GM12874 (cell line): ENCODE results near the gene MRPS16.

ENCODE experiments used
- TF ChIP-seq, protein P1 (sequence below): IDR thresholded peaks from 2 replicates; pipeline ENCODE4 v1.5.1; 2011; ENCODE audit warnings: low read depth, mild to moderate bottlenecking, control low read depth, low read length, moderate library complexity; ENCODE audit not compliant: insufficient read depth

MRPS16 gene

DNA sequence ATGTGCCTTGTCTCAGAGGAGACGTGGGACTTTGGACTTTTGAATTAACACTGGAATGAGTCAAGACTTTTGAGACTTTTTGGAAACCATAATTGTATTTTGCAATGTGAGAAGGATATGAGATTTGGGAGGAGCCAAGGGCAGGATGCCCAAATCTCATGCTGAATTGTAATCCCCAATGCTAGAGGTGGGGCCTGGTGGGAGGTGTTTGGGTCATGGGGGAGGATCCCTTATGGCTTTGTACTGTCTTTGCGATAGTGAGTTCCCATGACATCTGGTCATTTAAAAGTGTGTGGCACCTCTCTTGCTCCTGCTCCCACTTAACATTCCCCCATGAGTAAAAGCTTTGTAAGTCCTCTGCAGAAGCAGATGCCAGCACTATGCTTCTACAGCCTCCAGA, 44.6 kb downstream of the MRPS16 start:
- TF ChIP-seq, protein P1, sequence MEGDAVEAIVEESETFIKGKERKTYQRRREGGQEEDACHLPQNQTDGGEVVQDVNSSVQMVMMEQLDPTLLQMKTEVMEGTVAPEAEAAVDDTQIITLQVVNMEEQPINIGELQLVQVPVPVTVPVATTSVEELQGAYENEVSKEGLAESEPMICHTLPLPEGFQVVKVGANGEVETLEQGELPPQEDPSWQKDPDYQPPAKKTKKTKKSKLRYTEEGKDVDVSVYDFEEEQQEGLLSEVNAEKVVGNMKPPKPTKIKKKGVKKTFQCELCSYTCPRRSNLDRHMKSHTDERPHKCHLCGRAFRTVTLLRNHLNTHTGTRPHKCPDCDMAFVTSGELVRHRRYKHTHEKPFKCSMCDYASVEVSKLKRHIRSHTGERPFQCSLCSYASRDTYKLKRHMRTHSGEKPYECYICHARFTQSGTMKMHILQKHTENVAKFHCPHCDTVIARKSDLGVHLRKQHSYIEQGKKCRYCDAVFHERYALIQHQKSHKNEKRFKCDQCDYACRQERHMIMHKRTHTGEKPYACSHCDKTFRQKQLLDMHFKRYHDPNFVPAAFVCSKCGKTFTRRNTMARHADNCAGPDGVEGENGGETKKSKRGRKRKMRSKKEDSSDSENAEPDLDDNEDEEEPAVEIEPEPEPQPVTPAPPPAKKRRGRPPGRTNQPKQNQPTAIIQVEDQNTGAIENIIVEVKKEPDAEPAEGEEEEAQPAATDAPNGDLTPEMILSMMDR: no peak

DNA sequence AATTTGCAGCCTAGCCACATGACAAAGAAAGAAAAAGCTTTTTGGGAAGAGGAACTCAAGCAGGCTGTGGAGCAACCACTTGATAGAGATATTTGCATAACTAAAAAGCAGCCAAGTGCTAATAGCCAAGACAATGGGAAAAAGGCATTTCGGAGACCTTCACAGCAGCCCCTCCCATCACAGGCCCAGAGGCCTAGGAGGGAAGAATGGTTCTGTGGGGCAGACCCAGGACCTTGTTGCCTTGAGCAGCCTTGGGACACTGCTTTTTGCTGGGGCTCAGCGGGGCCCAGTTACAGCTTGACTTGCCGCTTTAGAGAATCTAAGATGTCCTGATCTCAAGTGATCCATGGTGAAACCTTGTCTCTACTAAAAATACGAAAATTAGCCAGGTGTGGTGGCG, 46.1 kb downstream of the MRPS16 start:
- TF ChIP-seq, protein P1: no peak

DNA sequence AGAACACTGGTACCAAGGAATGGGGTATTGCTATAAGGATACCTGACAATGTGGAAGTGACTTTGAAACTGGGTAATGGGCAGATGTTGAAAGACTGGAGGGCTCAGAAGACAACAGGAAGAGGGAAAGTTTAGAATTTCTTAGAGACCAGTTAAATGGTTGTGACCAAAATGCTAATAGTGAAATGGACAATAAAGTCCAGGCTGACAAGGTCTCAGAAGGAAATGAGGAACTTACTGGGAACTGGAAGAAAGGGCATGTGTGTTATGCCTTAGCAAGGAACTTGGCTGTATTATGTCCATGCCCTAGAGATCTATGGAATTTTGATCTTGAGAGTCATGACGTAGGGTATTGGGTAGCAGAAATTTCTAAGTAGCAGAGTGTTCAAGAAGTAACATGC, 46.6 kb downstream of the MRPS16 start:
- TF ChIP-seq, protein P1: no peak

DNA sequence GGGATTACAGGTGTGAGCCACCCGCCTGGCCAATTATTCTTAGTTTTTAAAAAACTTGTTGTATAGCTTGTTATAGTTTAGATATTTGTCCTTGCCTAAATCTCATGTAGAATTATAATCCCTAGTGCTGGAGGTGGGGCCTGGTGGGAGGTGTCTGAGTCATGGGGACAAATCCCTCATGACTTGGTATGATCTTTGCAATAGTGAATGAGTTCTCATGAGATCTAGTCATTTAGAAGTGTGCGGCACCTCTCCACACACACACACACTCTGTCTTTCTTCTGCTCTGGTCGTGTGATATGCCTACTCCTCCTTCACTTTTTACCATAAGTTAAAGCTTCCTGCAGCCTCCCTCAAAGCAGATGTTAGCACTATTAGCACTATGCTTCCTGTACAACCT, 47.4 kb downstream of the MRPS16 start:
- TF ChIP-seq, protein P1: no peak
